Measurements from ENCODE around the gene PRKAG2. TPM values are rescaled to one million over a fixed set of nuclear protein-coding genes. Genes with fewer than 3 reads are reported as not detected.
"Not testable (repeated sequence)": the region's sequence is repeated elsewhere in the genome, so short reads cannot be mapped to it uniquely, and the experiment has no call there.

The PRKAG2 gene
- total and polyA plus RNA-seq, 10 donors, result 15.8 to 50.9 (median 32.8) TPM

GRCh38 chr7:151518947-151519764 is 357.8 kb downstream of the PRKAG2 start:
- intact Hi-C loops (cut with DNase I; ENCODE audit: low total_unique reads); H3K9me3 ChIP-seq; H3K36me3 ChIP-seq; H3K27me3 ChIP-seq (replicated peaks in 1 of 7): not testable (repeated sequence)
- 0 to 1% (median 0%) methylated on average over 16 to 114 of the region's 118 CpGs for WGBS, 5 donors
- peak; percentile 94 for DNase-seq
- Histone ChIP-seq H3K27ac (peak overlapping the region; percentile 90 to 100 (median 99)), H3K4me1 (peaks cover 25 to 58% (median 48%) of the 10 kb centered on the region in 6 donors), H3K4me3 (peak overlapping the region; percentile 54 to 91 (median 68))
- TF ChIP-seq CTCF (IDR thresholded peaks at IDR 0.05 in 8 of 11, conservative IDR thresholded peaks at IDR 0.05 in 3 of 11) (peak in 3 of 11 experiments; percentile 5 to 12 (median 11)), POLR2AphosphoS5 (IDR thresholded peaks at IDR 0.05) (peak in 2 of 3 donors; percentile 55 to 67)

DNA sequence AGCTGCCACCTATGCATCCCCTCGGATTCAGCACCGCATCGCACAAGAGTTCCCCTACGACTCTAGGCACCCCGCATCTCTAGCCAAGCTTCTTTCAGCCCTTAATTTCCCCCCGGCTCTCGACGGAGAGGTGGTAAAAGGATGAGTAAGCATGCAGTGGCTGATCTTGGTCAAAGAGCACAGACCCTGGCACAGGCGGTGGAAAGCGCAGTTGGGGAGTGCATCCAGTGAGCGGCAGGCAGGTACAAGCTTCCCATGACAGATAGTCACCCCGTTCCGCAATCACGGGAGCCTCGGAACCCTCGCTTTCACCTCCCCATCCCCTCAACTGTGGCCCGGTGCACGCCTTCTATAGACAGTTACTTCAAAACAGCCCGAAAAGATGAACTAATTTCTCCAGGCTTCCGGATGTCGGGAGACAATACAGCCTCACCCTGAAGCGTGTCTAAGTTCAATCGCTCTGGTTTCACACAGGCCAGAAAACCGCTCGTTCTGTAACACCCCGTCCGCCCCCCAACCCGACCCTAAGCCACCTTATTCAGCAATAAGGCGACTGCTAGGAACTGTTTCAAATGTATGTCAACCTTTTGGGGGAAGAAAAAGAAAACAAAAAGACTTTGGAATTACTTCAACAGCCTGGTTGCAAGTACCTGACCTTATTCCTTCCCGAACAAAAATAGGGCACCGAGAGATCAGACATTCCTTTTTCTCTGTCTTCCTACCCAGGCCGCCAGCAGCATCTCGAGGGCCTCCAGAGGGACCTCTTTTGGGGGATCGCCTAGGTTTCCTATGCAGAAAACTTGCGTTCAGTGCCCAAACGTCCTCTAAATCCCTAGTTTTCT is 358.6 kb downstream of the PRKAG2 start:
- peak overlapping the region; percentile 90 to 100 (median 99) for H3K27ac ChIP-seq
- WGBS, 5 donors, result 1 to 2% (median 1%) methylated on average over 32 to 36 of the region's 36 CpGs
- DNase-seq, result peak; percentile 89
- H3K27me3 ChIP-seq (replicated peaks in 1 of 7), result peaks cover 0 to 4% (median 0%) of the 10 kb centered on the region in 7 donors
- no peaks in the 10 kb centered on the region for H3K36me3 ChIP-seq
- no peaks in the 10 kb centered on the region for H3K9me3 ChIP-seq
- TF ChIP-seq POLR2A (IDR thresholded peaks at IDR 0.05), result no peak
- peak in 2 of 3 donors; percentile 22 to 52 for TF ChIP-seq POLR2AphosphoS5 (IDR thresholded peaks at IDR 0.05)
- no peak for TF ChIP-seq CTCF (IDR thresholded peaks at IDR 0.05 in 8 of 11, conservative IDR thresholded peaks at IDR 0.05 in 3 of 11)
- peaks cover 29 to 66% (median 51%) of the 10 kb centered on the region in 6 donors for H3K4me1 ChIP-seq
- H3K4me3 ChIP-seq, result peak overlapping the region; percentile 54 to 91 (median 68)
- intact Hi-C loops (cut with DNase I; ENCODE audit: low total_unique reads), result no loop called here

GRCh38 chr7:151517601-151518104 is 359.3 kb downstream of the PRKAG2 start:
- DNase-seq, result no peak
- TF ChIP-seq POLR2AphosphoS5 (IDR thresholded peaks at IDR 0.05) (no peak), CTCF (IDR thresholded peaks at IDR 0.05 in 8 of 11, conservative IDR thresholded peaks at IDR 0.05 in 3 of 11) (no peak), POLR2A (IDR thresholded peaks at IDR 0.05) (no peak)
- intact Hi-C loops (cut with DNase I; ENCODE audit: low total_unique reads), result no loop called here
- H3K9me3 ChIP-seq, result no peaks in the 10 kb centered on the region
- H3K4me3 ChIP-seq, result peak overlapping the region; percentile 54 to 91 (median 68)
- WGBS, 5 donors, result 66 to 82% (median 78%) methylated on average over 7 of the region's 7 CpGs
- peak overlapping the region; percentile 90 to 100 (median 99) for H3K27ac ChIP-seq
- peaks cover 29 to 73% (median 58%) of the 10 kb centered on the region in 6 donors for H3K4me1 ChIP-seq
- no peaks in the 10 kb centered on the region for H3K36me3 ChIP-seq
- H3K27me3 ChIP-seq (replicated peaks in 1 of 7), result peaks cover 0 to 4% (median 0%) of the 10 kb centered on the region in 7 donors
